Measurements from ENCODE around the gene KIR3DL1.
"Not testable (repeated sequence)": the region's sequence is repeated elsewhere in the genome, so short reads cannot be mapped to it uniquely, and the experiment has no call there.

Gene KIR3DL1

DNA sequence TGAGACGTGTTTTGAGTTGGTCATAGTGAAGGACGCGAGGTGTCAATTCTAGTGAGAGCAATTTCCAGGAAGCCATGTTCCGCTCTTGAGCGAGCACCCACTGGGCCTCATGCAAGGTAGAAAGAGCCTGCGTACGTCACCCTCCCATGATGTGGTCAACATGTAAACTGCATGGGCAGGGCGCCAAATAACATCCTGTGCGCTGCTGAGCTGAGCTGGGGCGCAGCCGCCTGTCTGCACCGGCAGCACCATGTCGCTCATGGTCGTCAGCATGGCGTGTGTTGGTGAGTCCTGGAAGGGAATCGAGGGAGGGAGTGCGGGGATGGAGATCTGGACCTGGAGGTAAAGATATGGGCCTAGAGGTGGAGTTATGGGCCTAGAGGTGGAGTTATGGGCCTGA lies at the start of gene KIR3DL1:
Gene KIR3DL1, plus strand, starts transcription at position 218 of the 400 bp plus-strand sequence.
- DNase-seq (ENCODE audit: low spot score), result not testable (repeated sequence)

DNA sequence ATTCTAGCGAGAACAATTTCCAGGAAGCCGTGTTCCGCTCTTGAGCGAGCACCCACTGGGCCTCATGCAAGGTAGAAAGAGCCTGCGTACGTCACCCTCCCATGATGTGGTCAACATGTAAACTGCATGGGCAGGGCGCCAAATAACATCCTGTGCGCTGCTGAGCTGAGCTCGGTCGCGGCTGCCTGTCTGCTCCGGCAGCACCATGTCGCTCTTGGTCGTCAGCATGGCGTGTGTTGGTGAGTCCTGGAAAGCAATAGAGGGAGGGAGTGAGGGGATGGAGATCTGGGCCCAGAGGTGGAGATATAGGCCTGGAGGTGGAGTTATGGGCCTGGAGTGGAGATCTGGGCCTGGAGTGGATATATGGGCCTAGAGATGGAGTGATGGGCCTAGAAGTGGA lies 46.6 kb upstream of the KIR3DL1 start, which contains the start of gene KIR2DL1:
Gene KIR2DL1, plus strand, starts transcription at position 148 of the 400 bp plus-strand sequence. Its CDS starts 58 bp downstream, at position 206.
- DNase-seq (ENCODE audit: low spot score), result not testable (repeated sequence)

DNA sequence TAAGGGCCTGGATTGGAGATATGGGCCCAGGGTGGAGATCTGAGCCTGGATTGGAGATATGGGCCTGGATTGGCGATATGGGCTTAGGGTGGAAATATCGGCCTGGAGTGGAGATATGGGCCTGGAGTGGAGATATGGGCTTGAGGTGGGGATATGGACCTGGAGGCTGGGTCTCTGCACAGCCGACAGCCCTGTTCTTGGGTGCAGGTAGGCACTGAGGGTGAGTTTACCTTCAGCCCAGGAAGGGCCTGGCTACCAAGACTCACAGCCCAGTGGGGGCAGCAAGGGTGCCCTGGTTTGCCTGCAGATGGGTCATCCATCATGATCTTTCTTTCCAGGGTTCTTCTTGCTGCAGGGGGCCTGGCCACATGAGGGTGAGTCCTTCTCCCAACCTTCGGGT lies 45.8 kb upstream of the KIR3DL1 start:
- DNase-seq (ENCODE audit: low spot score), result not testable (repeated sequence)

DNA sequence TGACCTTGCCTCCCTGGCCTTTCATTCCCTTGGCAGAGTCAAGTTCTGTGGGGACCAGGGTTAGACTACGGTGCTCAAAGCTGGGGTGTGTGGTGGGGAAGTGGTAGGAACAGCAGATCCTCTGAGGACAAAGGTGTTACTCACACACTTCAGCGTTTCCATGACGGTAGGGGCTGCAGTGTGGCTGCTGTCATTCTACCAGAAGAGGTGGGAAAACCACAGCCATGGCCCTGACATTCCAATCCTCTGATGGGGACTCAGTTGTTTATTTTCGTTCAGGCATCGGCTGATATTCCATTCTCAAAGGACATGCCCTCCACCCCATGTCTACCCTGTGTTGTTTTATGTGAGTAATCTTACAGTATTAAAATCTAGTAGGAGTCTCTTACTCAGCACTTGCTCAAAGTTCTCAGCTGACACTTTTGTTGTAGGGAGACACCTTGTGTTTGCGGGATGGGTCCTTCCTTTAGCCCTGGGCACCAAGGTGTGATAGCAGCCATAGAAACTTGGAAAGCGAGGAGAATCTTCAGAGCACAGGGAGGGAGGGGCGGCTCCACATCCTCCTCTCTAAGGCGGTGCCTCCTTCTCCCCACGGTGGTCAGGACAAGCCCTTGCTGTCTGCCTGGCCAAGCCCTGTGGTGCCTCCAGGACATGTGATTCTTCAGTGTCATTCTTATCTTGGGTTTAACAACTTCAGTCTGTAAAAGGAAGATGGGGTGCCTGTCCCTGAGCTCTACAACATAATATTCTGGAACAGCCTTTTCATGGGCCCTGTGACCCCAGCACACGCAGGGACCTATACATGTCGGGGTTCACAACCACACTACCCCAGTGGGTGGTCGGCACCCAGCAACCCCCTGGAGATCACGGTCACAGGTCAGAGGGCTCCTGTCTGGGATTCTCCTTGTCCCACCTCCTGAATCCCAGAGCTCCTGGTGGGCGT lies 45.0 kb upstream of the KIR3DL1 start:
- DNase-seq (ENCODE audit: low spot score), result not testable (repeated sequence)

DNA sequence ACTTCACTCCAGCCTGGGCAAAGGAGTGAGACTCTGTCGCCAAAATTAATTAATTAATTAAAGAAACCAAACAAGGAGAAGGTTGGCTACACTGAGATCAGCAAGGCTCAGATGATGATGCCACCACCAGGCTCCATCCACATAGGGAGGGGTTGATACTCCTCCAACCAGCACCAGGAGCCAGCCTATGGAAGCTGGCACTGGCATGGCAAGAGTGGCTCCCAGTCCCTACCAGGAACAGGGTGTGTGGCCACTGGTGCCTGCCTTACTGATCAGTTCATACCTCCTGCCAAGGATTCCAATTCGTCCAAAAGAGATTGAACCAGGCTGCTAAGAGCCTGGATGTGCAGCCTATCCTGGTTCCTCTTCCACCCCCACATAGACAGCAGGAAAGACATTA lies 43.6 kb upstream of the KIR3DL1 start:
- not testable (repeated sequence) for DNase-seq (ENCODE audit: low spot score)

DNA sequence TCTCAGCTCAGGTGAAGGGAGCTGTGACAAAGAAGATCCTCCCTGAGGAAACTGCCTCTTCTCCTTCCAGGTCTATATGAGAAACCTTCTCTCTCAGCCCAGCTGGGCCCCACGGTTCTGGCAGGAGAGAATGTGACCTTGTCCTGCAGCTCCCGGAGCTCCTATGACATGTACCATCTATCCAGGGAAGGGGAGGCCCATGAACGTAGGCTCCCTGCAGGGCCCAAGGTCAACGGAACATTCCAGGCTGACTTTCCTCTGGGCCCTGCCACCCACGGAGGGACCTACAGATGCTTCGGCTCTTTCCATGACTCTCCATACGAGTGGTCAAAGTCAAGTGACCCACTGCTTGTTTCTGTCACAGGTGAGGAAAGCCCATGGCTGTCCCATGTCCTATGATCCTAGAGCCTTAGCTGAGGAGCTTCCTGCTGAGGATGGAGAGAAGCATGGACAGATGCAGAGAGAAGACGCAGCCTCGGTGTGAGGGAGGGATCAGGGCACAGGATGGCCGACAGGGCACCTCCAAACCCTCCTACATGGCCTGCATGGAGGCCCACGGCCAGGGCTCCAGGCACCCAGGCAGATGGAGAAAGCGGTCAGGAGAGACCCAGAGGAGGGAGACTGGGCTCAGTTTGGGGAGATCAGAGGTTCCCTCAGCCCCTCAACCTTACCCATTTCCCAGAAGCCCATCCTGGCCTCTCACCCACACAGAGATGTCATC lies 41.0 kb upstream of the KIR3DL1 start:
- not testable (repeated sequence) for DNase-seq (ENCODE audit: low spot score)

DNA sequence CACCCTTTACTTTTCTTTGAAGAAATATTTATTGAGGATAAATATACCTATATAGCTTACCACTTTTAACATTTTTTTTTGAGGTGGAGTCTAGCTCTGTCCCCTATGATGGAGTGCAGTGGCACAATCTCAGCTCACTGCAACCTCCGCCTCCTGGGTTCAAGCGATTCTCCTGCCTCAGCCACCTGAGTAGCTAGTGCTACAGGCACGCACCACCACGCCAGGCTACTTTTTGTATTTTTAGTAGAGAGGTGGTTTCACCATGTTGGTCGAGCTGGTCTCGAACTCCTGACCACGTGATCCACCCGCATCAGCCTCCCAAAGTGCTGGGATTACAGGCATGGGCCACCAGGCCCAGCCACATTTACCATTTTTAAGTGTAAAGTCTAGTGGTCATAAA lies 40.4 kb upstream of the KIR3DL1 start:
- DNase-seq (ENCODE audit: low spot score), result not testable (repeated sequence)

DNA sequence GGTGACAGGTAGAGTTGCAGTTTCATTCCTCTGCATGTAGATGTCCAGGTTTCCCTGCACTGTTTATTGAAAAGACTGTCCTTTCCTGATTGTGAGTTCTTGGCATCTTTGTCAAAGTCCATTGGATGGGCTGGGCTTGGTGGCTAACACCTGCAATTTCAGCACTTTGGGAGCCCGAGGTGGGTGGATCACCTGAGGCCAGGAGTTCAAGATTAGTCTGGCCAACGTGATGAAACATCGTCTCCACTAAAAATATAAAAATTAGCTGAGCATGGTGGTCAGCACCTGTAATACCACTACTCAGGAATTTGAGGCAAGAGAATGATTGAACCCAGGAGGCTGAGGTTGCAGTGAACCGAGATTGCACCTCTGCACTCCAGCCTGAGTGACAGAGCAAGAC lies 38.4 kb upstream of the KIR3DL1 start:
- DNase-seq (ENCODE audit: low spot score), result not testable (repeated sequence)

DNA sequence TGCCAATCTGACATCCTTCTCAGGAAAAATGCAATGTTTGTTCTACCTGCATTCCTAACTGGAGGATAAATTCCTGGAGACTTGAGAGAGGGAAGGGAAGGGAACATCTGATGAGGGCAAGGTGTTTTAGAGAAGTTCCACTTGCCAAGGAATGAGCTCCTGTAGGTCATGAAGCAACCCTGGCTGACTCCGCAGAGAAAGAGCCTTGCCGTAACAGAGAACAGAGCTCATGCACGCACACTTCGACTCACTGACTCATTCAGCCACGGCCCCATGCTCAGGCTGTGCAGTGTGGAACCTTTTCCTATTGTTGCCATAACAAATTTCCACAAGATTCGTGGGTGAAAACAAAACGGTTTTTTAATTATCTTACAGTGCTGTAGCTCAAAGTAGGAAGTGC lies 37.4 kb upstream of the KIR3DL1 start:
- not testable (repeated sequence) for DNase-seq (ENCODE audit: low spot score)

DNA sequence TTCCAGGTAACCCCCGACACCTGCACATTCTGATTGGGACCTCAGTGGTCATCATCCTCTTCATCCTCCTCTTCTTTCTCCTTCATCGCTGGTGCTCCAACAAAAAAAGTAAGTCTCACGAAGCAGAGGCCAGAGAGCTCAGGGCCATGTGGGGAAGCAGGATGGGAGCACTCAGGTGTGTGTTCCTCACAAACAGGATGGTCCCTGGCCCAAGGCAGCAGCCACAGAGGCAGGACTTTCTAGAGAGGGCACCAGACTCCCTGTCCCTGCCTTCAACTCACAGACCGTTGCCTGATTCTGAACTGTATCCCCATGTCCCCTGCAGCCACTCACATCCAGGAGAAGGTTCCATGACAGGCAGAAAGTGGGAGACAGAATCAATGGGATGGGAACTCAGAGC lies 33.4 kb upstream of the KIR3DL1 start:
- DNase-seq (ENCODE audit: low spot score), result not testable (repeated sequence)

DNA sequence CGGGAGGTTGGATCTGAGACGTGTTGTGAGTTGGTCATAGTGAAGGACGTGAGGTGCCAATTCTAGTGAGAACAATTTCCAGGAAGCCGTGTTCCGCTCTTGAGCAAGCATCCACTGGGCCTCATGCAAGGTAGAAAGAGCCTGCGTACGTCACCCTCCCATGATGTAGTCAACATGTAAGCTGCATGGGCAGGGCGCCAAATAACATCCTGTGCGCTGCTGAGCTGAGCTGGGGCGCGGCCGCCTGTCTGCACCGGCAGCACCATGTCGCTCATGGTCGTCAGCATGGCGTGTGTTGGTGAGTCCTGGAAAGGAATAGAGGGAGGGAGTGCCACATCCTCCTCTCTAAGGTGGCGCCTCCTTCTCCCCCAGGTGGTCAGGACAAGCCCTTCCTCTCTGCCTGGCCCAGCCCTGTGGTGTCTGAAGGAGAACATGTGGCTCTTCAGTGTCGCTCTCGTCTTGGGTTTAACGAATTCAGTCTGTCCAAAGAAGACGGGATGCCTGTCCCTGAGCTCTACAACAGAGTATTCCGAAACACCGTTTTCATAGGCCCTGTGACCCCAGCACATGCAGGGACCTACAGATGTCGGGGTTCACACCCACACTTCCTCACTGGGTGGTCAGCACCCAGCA lies 30.1 kb upstream of the KIR3DL1 start:
- DNase-seq (ENCODE audit: low spot score), result not testable (repeated sequence)

DNA sequence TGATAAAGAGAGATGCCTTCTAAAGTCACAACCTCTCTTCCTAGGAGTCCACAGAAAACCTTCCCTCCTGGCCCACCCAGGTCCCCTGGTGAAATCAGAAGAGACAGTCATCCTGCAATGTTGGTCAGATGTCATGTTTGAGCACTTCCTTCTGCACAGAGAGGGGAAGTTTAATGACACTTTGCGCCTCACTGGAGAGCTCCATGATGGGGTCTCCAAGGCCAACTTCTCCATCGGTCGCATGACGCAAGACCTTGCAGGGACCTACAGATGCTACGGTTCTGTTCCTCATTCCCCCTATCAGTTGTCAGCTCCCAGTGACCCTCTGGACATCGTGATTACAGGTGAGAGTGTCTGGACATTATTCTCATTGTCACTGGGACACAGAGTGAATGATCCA lies 28.1 kb upstream of the KIR3DL1 start:
- DNase-seq (ENCODE audit: low spot score), result not testable (repeated sequence)

DNA sequence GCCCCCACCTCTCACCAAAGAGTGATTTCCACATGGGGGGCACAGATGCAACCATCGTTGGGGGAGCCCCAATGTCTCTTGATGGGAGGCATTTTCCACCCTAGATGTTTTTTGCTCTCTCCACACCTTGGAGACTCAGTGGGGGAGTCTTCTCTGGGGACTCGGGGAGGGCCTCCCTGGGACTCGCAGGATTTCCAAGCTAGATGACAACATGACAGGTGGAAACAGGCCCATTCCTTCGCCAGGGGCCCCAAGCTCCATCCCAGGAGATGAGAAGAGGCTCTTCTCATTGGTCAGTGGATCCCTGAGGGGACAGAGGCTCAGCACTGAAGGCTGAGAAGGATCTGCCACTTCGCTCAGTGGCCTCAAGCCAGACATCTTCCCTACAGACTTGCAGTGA lies 25.6 kb upstream of the KIR3DL1 start:
- DNase-seq (ENCODE audit: low spot score), result no peak

DNA sequence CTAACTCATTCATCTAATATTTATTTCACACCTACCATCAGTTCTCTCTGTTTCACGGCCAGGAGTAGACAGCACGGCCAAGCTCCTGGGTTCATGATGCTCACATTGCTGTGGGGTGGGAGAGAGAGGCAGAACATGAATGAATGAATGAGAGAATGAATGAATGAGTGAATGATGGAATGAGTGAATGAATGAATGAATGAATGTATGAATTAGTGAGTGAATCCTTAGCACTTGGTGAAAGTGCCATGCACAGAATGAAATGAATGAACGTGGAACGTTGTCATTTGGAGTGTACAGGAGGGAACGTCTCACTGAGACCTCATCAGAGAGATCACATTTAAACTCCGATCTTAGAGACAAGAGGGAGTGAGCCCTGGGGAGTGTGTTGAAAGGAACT lies 24.8 kb upstream of the KIR3DL1 start:
- no peak for DNase-seq (ENCODE audit: low spot score)

DNA sequence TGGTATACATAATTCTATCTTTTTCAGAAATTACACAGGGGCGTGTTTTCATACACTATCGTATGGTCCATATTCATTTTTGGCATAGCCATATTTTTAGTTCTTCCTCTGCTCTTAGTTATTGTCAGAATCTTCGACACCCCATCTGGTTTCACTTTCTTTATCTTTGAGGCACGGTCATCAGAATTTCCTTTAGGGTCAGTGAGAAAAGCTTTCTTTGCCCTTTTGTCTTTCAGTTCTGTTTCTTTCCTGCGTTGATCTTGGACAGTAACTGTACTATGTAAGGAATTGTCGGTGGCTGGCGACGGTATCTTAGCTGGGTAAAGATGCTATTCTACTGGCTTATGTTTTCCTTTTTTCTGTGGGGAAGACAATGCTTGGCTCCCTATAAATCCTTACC lies 23.5 kb upstream of the KIR3DL1 start:
- no peak for DNase-seq (ENCODE audit: low spot score)

DNA sequence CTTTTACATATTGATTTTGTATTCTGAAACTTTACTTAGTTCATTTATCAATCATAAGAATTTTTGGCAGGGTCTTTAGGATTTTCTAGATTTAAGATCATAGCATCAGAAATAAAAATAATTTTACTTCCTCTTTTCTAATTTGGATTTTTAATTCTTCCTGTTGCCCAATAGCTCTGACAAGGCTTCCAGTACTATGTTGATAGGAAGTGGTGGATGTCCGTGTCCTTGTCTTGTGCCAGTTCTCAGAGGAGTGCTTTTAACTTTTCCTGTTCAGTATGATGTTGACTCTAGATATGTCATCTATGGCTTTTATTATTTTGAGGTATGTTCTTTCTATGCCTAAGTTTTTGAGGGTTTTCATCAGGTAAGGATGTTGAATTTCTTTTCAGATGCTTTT lies 20.5 kb upstream of the KIR3DL1 start:
- DNase-seq (ENCODE audit: low spot score), result no peak

DNA sequence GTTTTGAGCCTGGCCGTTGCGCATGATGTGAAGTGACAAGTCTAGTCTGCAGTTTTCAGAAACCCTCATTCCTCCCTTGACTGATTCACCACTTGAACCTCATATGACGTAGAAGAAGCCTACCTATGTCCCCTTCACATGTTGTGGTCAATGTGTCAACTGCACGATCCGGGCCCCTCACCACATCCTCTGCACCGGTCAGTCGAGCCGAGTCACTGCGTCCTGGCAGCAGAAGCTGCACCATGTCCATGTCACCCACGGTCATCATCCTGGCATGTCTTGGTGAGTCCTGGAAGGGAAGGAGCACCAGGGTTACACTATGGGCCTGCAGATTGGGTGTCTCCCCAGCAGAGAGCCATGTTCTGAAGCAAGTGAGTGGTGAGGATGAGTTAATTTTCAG lies 12.9 kb upstream of the KIR3DL1 start, which contains the start of gene KIR2DL4:
Gene KIR2DL4, plus strand, starts transcription at position 201 of the 400 bp plus-strand sequence. Its CDS starts 42 bp downstream, at position 243.
- no peak for DNase-seq (ENCODE audit: low spot score)

DNA sequence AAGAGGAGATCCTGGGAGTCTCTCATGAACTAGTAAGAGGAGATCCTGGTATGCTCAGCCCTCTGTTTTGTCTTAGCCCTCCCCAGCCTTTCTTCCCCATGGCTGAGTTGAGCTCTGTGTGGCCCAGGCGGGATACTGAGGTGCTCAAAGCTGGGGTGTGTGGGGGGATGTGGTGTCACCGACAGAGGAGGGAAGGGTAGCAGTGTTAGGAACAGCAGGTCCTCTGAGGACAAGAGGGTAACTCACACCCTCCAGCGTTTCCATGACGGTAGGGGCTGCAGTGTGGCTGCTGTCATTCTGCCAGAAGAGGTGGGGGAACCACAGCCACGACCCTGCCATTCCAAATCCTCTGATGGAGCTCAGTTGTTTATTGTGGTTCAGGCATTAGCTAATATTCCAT lies 12.2 kb upstream of the KIR3DL1 start:
- no peak for DNase-seq (ENCODE audit: low spot score)

DNA sequence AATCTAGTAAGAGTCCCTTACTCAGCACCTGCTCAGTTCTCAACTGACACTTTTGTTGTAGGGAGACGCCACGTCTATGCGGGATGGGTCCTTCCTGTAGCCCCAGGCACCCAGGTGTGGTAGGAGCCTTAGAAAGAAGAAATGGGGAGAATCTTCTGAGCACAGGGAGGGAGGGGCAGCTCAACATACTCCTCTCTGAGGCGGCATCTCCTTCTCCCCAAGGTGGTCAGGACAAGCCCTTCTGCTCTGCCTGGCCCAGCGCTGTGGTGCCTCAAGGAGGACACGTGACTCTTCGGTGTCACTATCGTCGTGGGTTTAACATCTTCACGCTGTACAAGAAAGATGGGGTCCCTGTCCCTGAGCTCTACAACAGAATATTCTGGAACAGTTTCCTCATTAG lies 11.7 kb upstream of the KIR3DL1 start:
- DNase-seq (ENCODE audit: low spot score), result no peak

DNA sequence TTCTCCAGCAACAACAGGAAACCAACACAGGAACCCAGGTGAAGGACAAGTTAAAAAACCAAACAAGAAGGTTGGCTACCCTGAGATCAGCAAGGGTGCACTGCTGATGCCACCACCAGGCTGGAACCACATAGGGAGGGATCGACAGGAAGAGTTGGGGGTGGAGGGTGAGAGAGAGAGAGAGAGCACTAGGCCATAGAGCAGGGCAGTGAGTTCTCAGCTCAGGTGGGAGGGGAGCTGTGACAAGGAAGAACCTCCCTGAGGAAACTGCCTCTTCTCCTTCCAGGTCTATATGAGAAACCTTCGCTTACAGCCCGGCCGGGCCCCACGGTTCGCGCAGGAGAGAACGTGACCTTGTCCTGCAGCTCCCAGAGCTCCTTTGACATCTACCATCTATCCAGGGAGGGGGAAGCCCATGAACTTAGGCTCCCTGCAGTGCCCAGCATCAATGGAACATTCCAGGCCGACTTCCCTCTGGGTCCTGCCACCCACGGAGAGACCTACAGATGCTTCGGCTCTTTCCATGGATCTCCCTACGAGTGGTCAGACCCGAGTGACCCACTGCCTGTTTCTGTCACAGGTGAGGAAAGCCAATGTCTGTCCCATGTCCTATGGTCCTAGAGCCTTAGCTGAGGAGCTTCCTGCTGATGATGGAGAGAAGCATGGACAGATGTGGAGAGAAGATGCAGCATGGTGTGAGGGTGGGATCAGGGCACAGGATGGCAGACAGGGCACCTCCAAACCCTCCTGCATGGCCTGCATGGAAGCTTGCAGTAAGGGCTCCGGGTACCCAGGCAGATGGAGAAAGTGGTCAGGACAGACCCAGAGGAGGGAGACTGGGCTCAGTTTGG lies 10.4 kb upstream of the KIR3DL1 start:
- DNase-seq (ENCODE audit: low spot score), result no peak

DNA sequence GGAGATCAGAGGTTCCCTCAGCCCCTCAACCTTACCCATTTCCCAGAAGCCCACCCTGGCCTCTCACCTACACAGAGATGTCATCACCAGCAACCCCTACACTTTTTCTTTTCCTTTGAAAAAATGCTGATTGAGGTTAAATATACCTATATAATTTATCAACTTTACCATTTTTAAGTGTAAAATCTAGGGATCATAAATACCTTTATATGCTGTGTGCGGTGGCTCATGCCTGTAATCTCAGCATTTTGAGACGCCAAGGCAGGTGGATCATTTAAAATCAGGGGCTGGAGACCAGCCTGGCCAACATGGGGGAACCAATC lies 9.8 kb upstream of the KIR3DL1 start:
- DNase-seq (ENCODE audit: low spot score), result no peak

DNA sequence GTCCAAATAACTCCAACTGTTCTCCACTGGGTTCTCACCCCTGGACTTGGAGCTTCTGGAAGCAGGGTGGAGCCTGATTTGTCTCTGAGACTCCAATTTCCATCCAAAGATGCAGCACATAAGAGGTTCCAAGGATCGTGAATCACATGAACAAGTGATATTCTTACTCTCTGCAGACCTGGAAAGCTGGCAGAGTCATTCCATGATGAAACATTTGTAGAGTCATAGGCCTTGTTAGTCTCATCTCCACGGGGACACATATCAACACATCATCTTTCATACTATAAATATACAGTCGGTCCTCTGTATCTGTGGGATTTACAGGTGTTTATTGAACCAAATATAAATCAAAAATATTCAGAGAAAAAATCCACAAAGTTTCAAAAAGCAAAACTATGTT lies 1.7 kb upstream of the KIR3DL1 start:
- DNase-seq (ENCODE audit: low spot score), result not testable (repeated sequence)
